ENCODE results near the gene MECP2.

MECP2 gene

GRCh38 chrX:154028502-154029184 lies 68.9 kb downstream of the MECP2 start:
- Histone ChIP-seq H3K4me3 (ENCODE audit: low read length) (no peak overlapping the region), H3K9me3 (ENCODE audit: insufficient read depth, low read depth, low read length) (no peaks in the 10 kb centered on the region), H3K9ac (ENCODE audit: low read depth, low read length) (no peak overlapping the region), H3K27ac (ENCODE audit: low read length) (no peak overlapping the region), H3K36me3 (ENCODE audit: insufficient read depth, low read depth, low read length) (peaks cover 46% of the 10 kb centered on the region), H3K4me1 (ENCODE audit: insufficient read depth, low read length) (peaks cover 7% of the 10 kb centered on the region; the same call in 1 of the 2 replicates), H3K27me3 (ENCODE audit: insufficient read depth, low read length) (no peaks in the 10 kb centered on the region)

GRCh38 chrX:154027986-154028385 lies 69.5 kb downstream of the MECP2 start:
- Histone ChIP-seq H3K27me3 (ENCODE audit: insufficient read depth, low read length) (no peaks in the 10 kb centered on the region), H3K27ac (ENCODE audit: low read length) (no peak overlapping the region), H3K36me3 (ENCODE audit: insufficient read depth, low read depth, low read length) (peaks cover 46% of the 10 kb centered on the region), H3K4me1 (ENCODE audit: insufficient read depth, low read length) (peaks cover 2% of the 10 kb centered on the region; the same call in 1 of the 2 replicates), H3K4me3 (ENCODE audit: low read length) (no peak overlapping the region), H3K9ac (ENCODE audit: low read depth, low read length) (no peak overlapping the region), H3K9me3 (ENCODE audit: insufficient read depth, low read depth, low read length) (no peaks in the 10 kb centered on the region)

- Histone ChIP-seq H3K36me3 (ENCODE audit: insufficient read depth, low read depth, low read length) (peaks cover 43% of the 10 kb centered on the region), H3K27ac (ENCODE audit: low read length) (no peak overlapping the region), H3K4me1 (ENCODE audit: insufficient read depth, low read length) (peaks cover 7% of the 10 kb centered on the region; the same call in 1 of the 2 replicates), H3K27me3 (ENCODE audit: insufficient read depth, low read length) (no peaks in the 10 kb centered on the region), H3K9ac (ENCODE audit: low read depth, low read length) (no peak overlapping the region), H3K4me3 (ENCODE audit: low read length) (no peak overlapping the region), H3K9me3 (ENCODE audit: insufficient read depth, low read depth, low read length) (no peaks in the 10 kb centered on the region)
Observed at GRCh38 chrX:154027022-154027402, 70.5 kb downstream of the MECP2 start.

GRCh38 chrX:154026136-154027021 lies 71.1 kb downstream of the MECP2 start:
- Histone ChIP-seq H3K27ac (ENCODE audit: low read length) (no peak overlapping the region), H3K4me3 (ENCODE audit: low read length) (no peak overlapping the region), H3K27me3 (ENCODE audit: insufficient read depth, low read length) (no peaks in the 10 kb centered on the region), H3K9ac (ENCODE audit: low read depth, low read length) (no peak overlapping the region), H3K4me1 (ENCODE audit: insufficient read depth, low read length) (peaks cover 7% of the 10 kb centered on the region; the same call in 1 of the 2 replicates), H3K36me3 (ENCODE audit: insufficient read depth, low read depth, low read length) (peaks cover 37% of the 10 kb centered on the region), H3K9me3 (ENCODE audit: insufficient read depth, low read depth, low read length) (no peaks in the 10 kb centered on the region)

GRCh38 chrX:154025230-154025629 lies 72.3 kb downstream of the MECP2 start:
- no peak overlapping the region for H3K27ac ChIP-seq (ENCODE audit: low read length)
- H3K27me3 ChIP-seq (ENCODE audit: insufficient read depth, low read length) = no peaks in the 10 kb centered on the region
- H3K9ac ChIP-seq (ENCODE audit: low read depth, low read length) = no peak overlapping the region

GRCh38 chrX:154024271-154024670 lies 73.2 kb downstream of the MECP2 start:
- Histone ChIP-seq H3K27me3 (ENCODE audit: insufficient read depth, low read length) (no peaks in the 10 kb centered on the region), H3K4me3 (ENCODE audit: low read length) (no peak overlapping the region), H3K27ac (ENCODE audit: low read length) (no peak overlapping the region), H3K4me1 (ENCODE audit: insufficient read depth, low read length) (peaks cover 12% of the 10 kb centered on the region; the same call in 1 of the 2 replicates), H3K9ac (ENCODE audit: low read depth, low read length) (no peak overlapping the region), H3K36me3 (ENCODE audit: insufficient read depth, low read depth, low read length) (peaks cover 18% of the 10 kb centered on the region; the same call in 1 of the 2 replicates), H3K9me3 (ENCODE audit: insufficient read depth, low read depth, low read length) (no peaks in the 10 kb centered on the region)

More at GRCh38 chrX:154025230-154025629, 72.3 kb downstream of the MECP2 start:
- Histone ChIP-seq H3K4me3 (ENCODE audit: low read length) (no peak overlapping the region), H3K9me3 (ENCODE audit: insufficient read depth, low read depth, low read length) (no peaks in the 10 kb centered on the region), H3K36me3 (ENCODE audit: insufficient read depth, low read depth, low read length) (peaks cover 28% of the 10 kb centered on the region), H3K4me1 (ENCODE audit: insufficient read depth, low read length) (peaks cover 12% of the 10 kb centered on the region; the same call in 1 of the 2 replicates)

GRCh38 chrX:154023276-154024000 lies 74.1 kb downstream of the MECP2 start:
- H3K27me3 ChIP-seq (ENCODE audit: insufficient read depth, low read length) = no peaks in the 10 kb centered on the region
- H3K4me1 ChIP-seq (ENCODE audit: insufficient read depth, low read length) = peaks cover 12% of the 10 kb centered on the region; the same call in 1 of the 2 replicates
- peaks cover 10% of the 10 kb centered on the region; the same call in 1 of the 2 replicates for H3K36me3 ChIP-seq (ENCODE audit: insufficient read depth, low read depth, low read length)
- H3K4me3 ChIP-seq (ENCODE audit: low read length) = no peak overlapping the region
- H3K9ac ChIP-seq (ENCODE audit: low read depth, low read length) = no peak overlapping the region
- no peak overlapping the region for H3K27ac ChIP-seq (ENCODE audit: low read length)
- H3K9me3 ChIP-seq (ENCODE audit: insufficient read depth, low read depth, low read length) = no peaks in the 10 kb centered on the region

- H3K36me3 ChIP-seq (ENCODE audit: insufficient read depth, low read depth, low read length) = peaks cover 2% of the 10 kb centered on the region; the same call in 1 of the 2 replicates
- H3K4me3 ChIP-seq (ENCODE audit: low read length) = no peak overlapping the region
- peaks cover 12% of the 10 kb centered on the region; the same call in 1 of the 2 replicates for H3K4me1 ChIP-seq (ENCODE audit: insufficient read depth, low read length)
- H3K27ac ChIP-seq (ENCODE audit: low read length) = no peak overlapping the region
- H3K27me3 ChIP-seq (ENCODE audit: insufficient read depth, low read length) = no peaks in the 10 kb centered on the region
- H3K9ac ChIP-seq (ENCODE audit: low read depth, low read length) = no peak overlapping the region
- H3K9me3 ChIP-seq (ENCODE audit: insufficient read depth, low read depth, low read length) = no peaks in the 10 kb centered on the region
Observed at GRCh38 chrX:154022108-154022507, 75.4 kb downstream of the MECP2 start.

- H3K9me3 ChIP-seq (ENCODE audit: insufficient read depth, low read depth, low read length) = no peaks in the 10 kb centered on the region
- H3K27ac ChIP-seq (ENCODE audit: low read length) = no peak overlapping the region
- no peaks in the 10 kb centered on the region for H3K27me3 ChIP-seq (ENCODE audit: insufficient read depth, low read length)
- peaks cover 12% of the 10 kb centered on the region; the same call in 1 of the 2 replicates for H3K4me1 ChIP-seq (ENCODE audit: insufficient read depth, low read length)
- no peak overlapping the region for H3K9ac ChIP-seq (ENCODE audit: low read depth, low read length)
- H3K36me3 ChIP-seq (ENCODE audit: insufficient read depth, low read depth, low read length) = peaks cover 4% of the 10 kb centered on the region; the same call in 1 of the 2 replicates
- no peak overlapping the region for H3K4me3 ChIP-seq (ENCODE audit: low read length)
Observed at GRCh38 chrX:154021131-154021611, 76.3 kb downstream of the MECP2 start.

GRCh38 chrX:154020536-154021115 lies 76.9 kb downstream of the MECP2 start:
- peaks cover 9% of the 10 kb centered on the region; the same call in 1 of the 2 replicates for H3K36me3 ChIP-seq (ENCODE audit: insufficient read depth, low read depth, low read length)
- H3K27ac ChIP-seq (ENCODE audit: low read length) = no peak overlapping the region
- no peaks in the 10 kb centered on the region for H3K9me3 ChIP-seq (ENCODE audit: insufficient read depth, low read depth, low read length)
- no peaks in the 10 kb centered on the region for H3K27me3 ChIP-seq (ENCODE audit: insufficient read depth, low read length)
- H3K9ac ChIP-seq (ENCODE audit: low read depth, low read length) = peak overlapping the region; percentile 67; the same call in 1 of the 2 replicates
- H3K4me3 ChIP-seq (ENCODE audit: low read length) = peak overlapping the region; percentile 52
- H3K4me1 ChIP-seq (ENCODE audit: insufficient read depth, low read length) = peaks cover 12% of the 10 kb centered on the region; the same call in 1 of the 2 replicates

All from iPS-20b (cell line).